Adrenal gland (tissue), 12 donors: ENCODE measurements around the gene RASSF4. TPM values are rescaled to one million over a fixed set of nuclear protein-coding genes. Genes with fewer than 3 reads are reported as not detected.
A peak's percentile ranks its signal among the peaks of the same experiment; 100 is the strongest.

Source experiments
- DNase-seq, 7 donors: peaks; one replicate each; pipeline ENCODE4 v3.0.0-alpha.2; 2019 to 2020
- H3K27ac ChIP-seq, 5 donors: fragments of 200-600 bp; sonication (generic) in 4 of 5; 1 replicate in 3 of 5; 2 replicates in 2 of 5; pipeline versions ENCODE4 v1.5.1 to v1.8.0; 2016 to 2020; ENCODE audit warnings: mild to moderate bottlenecking in 1 of 5
- H3K27me3 ChIP-seq: fragments of 200-600 bp; 2 replicates; pipeline ENCODE4 v1.8.0; 2021
- H3K36me3 ChIP-seq, 2 donors: fragments of 200-600 bp; replicated peaks in 1 of 2; 1 replicate in 1 of 2; 2 replicates in 1 of 2; pipeline versions ENCODE4 v1.5.1 to v1.8.0; 2018 to 2022
- H3K4me1 ChIP-seq, 2 donors: fragments of 200-600 bp; replicated peaks in 1 of 2; 1 replicate in 1 of 2; 2 replicates in 1 of 2; pipeline versions ENCODE4 v1.5.1 to v1.8.0; 2018 to 2021
- H3K4me3 ChIP-seq, 4 donors: fragments of 200-600 bp; sonication (generic) in 3 of 4; one replicate each; pipeline ENCODE4 v1.5.1; 2016 to 2018
- H3K9me3 ChIP-seq, 3 donors: fragments of 200-600 bp; sonication (generic) in 1 of 3; replicated peaks in 1 of 3; 1 replicate in 2 of 3; 2 replicates in 1 of 3; pipeline versions ENCODE4 v1.5.1 to v1.8.0; 2016 to 2021
- CTCF ChIP-seq, 6 experiments: fragments of 450-650 bp in 4 of 6; fragments of 200-600 bp in 2 of 6; sonication (generic) in 1 of 6; IDR thresholded peaks; 1 replicate in 5 of 6; 2 replicates in 1 of 6; pipeline versions ENCODE4 v1.5.1 to v1.8.0; 2016 to 2021; ENCODE audit warnings: antibody characterized with exemption in 6 of 6, mild to moderate bottlenecking in 2 of 6, moderate library complexity in 1 of 6
- POLR2A ChIP-seq, 2 donors: fragments of 450-650 bp; IDR thresholded peaks; one replicate each; pipeline ENCODE4 v1.6.1; 2017; ENCODE audit warnings: antibody characterized with exemption in 2 of 2, mild to moderate bottlenecking in 2 of 2, moderate library complexity in 1 of 2
- WGBS, 4 donors: extraction: QIAGEN DNeasy Blood & Tissue Kit in 2 of 4; methylation state at CpG; one replicate each; pipeline versions ENCODE4 v1.1.5 to v1.1.7; 2013 to 2017; 5-methylcytosine and 5-hydroxymethylcytosine counted together
- intact Hi-C, 2 donors: fragments of 100-400 bp; cut with DNase I; formaldehyde crosslinking; loops; one replicate each; pipeline versions ENCODE4 v1.14.1 to v1.15.0; 2022 to 2023
- polyA plus RNA-seq, 3 donors: library from polyadenylated mRNA; stranded (reverse); fragments of 200-250 nt in 2 of 3; fragments of 350-450 nt in 1 of 3; fragmentation: Illumina TruSeq in 1 of 3; extraction: RNeasy Lipid Tissue Mini Kit (QIAGEN cat#74804) in 1 of 3; gene quantifications; one replicate each; pipeline ENCODE4 v1.2.3, GENCODE V29; 2013 to 2014
- total RNA-seq, 9 donors: library from RNA; depleted of rRNA in 4 of 9; stranded (reverse); fragments of >200 nt in 4 of 9; fragments of 120-200 nt in 1 of 9; fragmentation: NEBNext Ultra II Directional in 1 of 9; extraction: Animal tissue kit (Norgen Biotek cat#: 25700) in 1 of 9; gene quantifications; one replicate each; pipeline versions ENCODE4 v1.1.0 to v1.2.4, GENCODE V29; 2013 to 2023
- donor health status: healthy with polysubstance abuse.
- donor health status: Bipolar disorder and iron deficiency.
- donor health status: DM: yes; HTN: yes; CAD: no.
- donor health status: DM: no; HTN: no; CAD: no.
- donor health status: DM: no; HTN: no; CAD: no.
- donor health status: DM: yes; HTN: yes; CAD: no.

RASSF4 gene
- total and polyA plus RNA-seq, 12 donors, result 5.2 to 47.5 (median 25.0) TPM

GRCh38 chr10:44949915-44950314 lies 9.7 kb upstream of the RASSF4 start:
- H3K27ac ChIP-seq, result no peak overlapping the region
- H3K4me3 ChIP-seq, result no peak overlapping the region
- H3K27me3 ChIP-seq, result no peaks in the 10 kb centered on the region
- no peaks in the 10 kb centered on the region for H3K9me3 ChIP-seq
- H3K4me1 ChIP-seq, result peaks cover 0 to 7% of the 10 kb centered on the region in 2 donors
- 58 to 88% (median 75%) methylated on average over 3 of the region's 3 CpGs for WGBS, 4 donors
- TF ChIP-seq CTCF (IDR thresholded peaks at IDR 0.05) (no peak), POLR2A (IDR thresholded peaks at IDR 0.05) (no peak)
- H3K36me3 ChIP-seq, result no peaks in the 10 kb centered on the region
- DNase-seq, result peak in 1 of 7 donors; percentile 47
- intact Hi-C loops, result no loop called here

GRCh38 chr10:44950326-44951225 lies 9.0 kb upstream of the RASSF4 start:
- peak in 1 of 7 donors; percentile 31 for DNase-seq
- no peak overlapping the region for H3K27ac ChIP-seq

GRCh38 chr10:44951576-44952226 lies 7.9 kb upstream of the RASSF4 start:
- WGBS, 4 donors, result 81 to 88% (median 86%) methylated on average over 7 of the region's 7 CpGs
- no peaks in the 10 kb centered on the region for H3K9me3 ChIP-seq
- TF ChIP-seq POLR2A (IDR thresholded peaks at IDR 0.05), result no peak
- no peak for TF ChIP-seq CTCF (IDR thresholded peaks at IDR 0.05)
- H3K27ac ChIP-seq, result no peak overlapping the region
- no peak overlapping the region for H3K4me3 ChIP-seq
- intact Hi-C loops, result no loop called here
- peak in 1 of 7 donors; percentile 36 for DNase-seq
- peaks cover 0 to 7% of the 10 kb centered on the region in 2 donors for H3K4me1 ChIP-seq
- H3K27me3 ChIP-seq, result no peaks in the 10 kb centered on the region
- peaks cover 0 to 5% of the 10 kb centered on the region in 2 donors for H3K36me3 ChIP-seq

More at GRCh38 chr10:44950326-44951225, 9.0 kb upstream of the RASSF4 start:
- 90 to 94% (median 92%) methylated on average over 8 to 10 of the region's 10 CpGs for WGBS, 4 donors
- intact Hi-C loops, result no loop called here
- no peaks in the 10 kb centered on the region for H3K9me3 ChIP-seq
- no peaks in the 10 kb centered on the region for H3K27me3 ChIP-seq
- no peaks in the 10 kb centered on the region for H3K36me3 ChIP-seq
- no peak for TF ChIP-seq CTCF (IDR thresholded peaks at IDR 0.05)
- TF ChIP-seq POLR2A (IDR thresholded peaks at IDR 0.05), result no peak
- H3K4me1 ChIP-seq, result peaks cover 0 to 7% of the 10 kb centered on the region in 2 donors
- H3K4me3 ChIP-seq, result no peak overlapping the region

- no peaks in the 10 kb centered on the region for H3K27me3 ChIP-seq
- peaks cover 0 to 5% of the 10 kb centered on the region in 2 donors for H3K36me3 ChIP-seq
- DNase-seq, result peak in 1 of 7 donors; percentile 34
- 36 to 63% (median 47%) methylated on average over 1 to 2 of the region's 2 CpGs for whole genome bisulfite sequencing, 4 donors
- no peaks in the 10 kb centered on the region for H3K9me3 ChIP-seq
- H3K27ac ChIP-seq, result no peak overlapping the region
- no peak overlapping the region for H3K4me3 ChIP-seq
- TF ChIP-seq POLR2A (IDR thresholded peaks at IDR 0.05) (no peak), CTCF (IDR thresholded peaks at IDR 0.05) (no peak)
- intact Hi-C loops, result no loop called here
- H3K4me1 ChIP-seq, result peaks cover 2 to 11% of the 10 kb centered on the region in 2 donors
Measured at GRCh38 chr10:44952779-44953231, 6.8 kb upstream of the RASSF4 start.
